ENCODE measurements around the gene KCNQ1. TPM values are rescaled to one million over a fixed set of nuclear protein-coding genes. Genes with fewer than 3 reads are reported as not detected.

Gene KCNQ1
- total RNA-seq, 4 donors from 2014 or later, result 0.81 to 2.2 (median 1.6) TPM

GRCh38 chr11:2734181-2735052 lies 289.6 kb downstream of the KCNQ1 start:
- intact Hi-C loops (cut with DNase I; ENCODE audit: low total_unique reads), result no loop called here
- no peak overlapping the region for H3K4me3 ChIP-seq (ENCODE audit: low read depth, poor library complexity, severe bottlenecking)
- TF ChIP-seq CTCF (IDR thresholded peaks at IDR 0.05), result no peak
- TF ChIP-seq POLR2A (IDR thresholded peaks at IDR 0.05), result no peak
- 74 to 78% methylated on average over 31 of the region's 32 CpGs for WGBS, 2 donors
- DNase-seq (ENCODE audit: low spot score in 2 of 2), result no peak

GRCh38 chr11:2735053-2735589 lies 290.3 kb downstream of the KCNQ1 start:
- WGBS, 2 donors, result 89 to 97% methylated on average over 12 of the region's 12 CpGs
- TF ChIP-seq CTCF (IDR thresholded peaks at IDR 0.05) (no peak), POLR2A (IDR thresholded peaks at IDR 0.05) (no peak)
- H3K4me3 ChIP-seq (ENCODE audit: low read depth, poor library complexity, severe bottlenecking), result no peak overlapping the region
- intact Hi-C loops (cut with DNase I; ENCODE audit: low total_unique reads), result no loop called here
- no peak for DNase-seq (ENCODE audit: low spot score in 2 of 2)

- no peak overlapping the region for H3K4me3 ChIP-seq (ENCODE audit: low read depth, poor library complexity, severe bottlenecking)
- DNase-seq (ENCODE audit: low spot score in 2 of 2), result no peak
- 95% methylated on average over 21 of the region's 21 CpGs for WGBS, 2 donors
- intact Hi-C loops (cut with DNase I; ENCODE audit: low total_unique reads), result no loop called here
- TF ChIP-seq CTCF (IDR thresholded peaks at IDR 0.05) (no peak), POLR2A (IDR thresholded peaks at IDR 0.05) (no peak)
These were observed 291.9 kb downstream of the KCNQ1 start for GRCh38 chr11:2736577-2737225.

- no peak for DNase-seq (ENCODE audit: low spot score in 2 of 2)
- TF ChIP-seq POLR2A (IDR thresholded peaks at IDR 0.05) (no peak), CTCF (IDR thresholded peaks at IDR 0.05) (no peak)
- intact Hi-C loops (cut with DNase I; ENCODE audit: low total_unique reads), result no loop called here
- WGBS, 2 donors, result 89 to 97% methylated on average over 7 of the region's 7 CpGs
- H3K4me3 ChIP-seq (ENCODE audit: low read depth, poor library complexity, severe bottlenecking), result no peak overlapping the region
These were observed 292.4 kb downstream of the KCNQ1 start for GRCh38 chr11:2737226-2737590.

GRCh38 chr11:2737866-2738265 lies 293.1 kb downstream of the KCNQ1 start:
- intact Hi-C loops (cut with DNase I; ENCODE audit: low total_unique reads), result no loop called here
- WGBS, 2 donors, result 73 to 78% methylated on average over 5 of the region's 5 CpGs
- no peak for DNase-seq (ENCODE audit: low spot score in 2 of 2)
- TF ChIP-seq POLR2A (IDR thresholded peaks at IDR 0.05), result no peak
- TF ChIP-seq CTCF (IDR thresholded peaks at IDR 0.05), result no peak
- H3K4me3 ChIP-seq (ENCODE audit: low read depth, poor library complexity, severe bottlenecking), result no peak overlapping the region

All from lower leg skin (tissue), 4 donors.